H9 (cell line): ENCODE data around the gene CLEC17A. TPM values are rescaled to one million over a fixed set of nuclear protein-coding genes. Genes with fewer than 3 reads are reported as not detected.

ENCODE experiments used
- DNase-seq: peaks from one replicate; pipeline ENCODE4 v3.0.0-alpha.2; 2017
- H2AFZ ChIP-seq: one replicate; pipeline ENCODE4 v1.6.1; 2013; ENCODE audit warnings: mild to moderate bottlenecking, low read length, control low read depth, moderate library complexity
- H2AK5ac ChIP-seq: 2 replicates; pipeline ENCODE4 v1.6.1; 2013; ENCODE audit warnings: low read length, control low read depth, mixed read lengths; ENCODE audit not compliant: insufficient read length
- H2BK120ac ChIP-seq: one replicate; pipeline ENCODE4 v1.6.1; 2013; ENCODE audit warnings: low read depth, mild to moderate bottlenecking, low read length, control low read depth, inconsistent platforms; ENCODE audit not compliant: poor library complexity, severe bottlenecking
- H2BK12ac ChIP-seq: 2 replicates; pipeline ENCODE4 v1.6.1; 2013; ENCODE audit warnings: low read length, control low read depth, mixed read lengths, low read depth; ENCODE audit not compliant: insufficient read length
- H2BK15ac ChIP-seq: 2 replicates; pipeline ENCODE4 v1.6.1; 2013; ENCODE audit warnings: low read depth, low read length, control low read depth
- H2BK20ac ChIP-seq: one replicate; pipeline ENCODE4 v1.6.1; 2013; ENCODE audit warnings: low read depth, mild to moderate bottlenecking, low read length, control low read depth, inconsistent platforms; ENCODE audit not compliant: poor library complexity, severe bottlenecking
- H2BK5ac ChIP-seq: 2 replicates; pipeline ENCODE4 v1.6.1; 2013; ENCODE audit warnings: low read length, control low read depth, mixed read lengths; ENCODE audit not compliant: insufficient read length
- H3K14ac ChIP-seq: 2 replicates; pipeline ENCODE4 v1.6.1; 2013; ENCODE audit warnings: low read length, control low read depth; ENCODE audit not compliant: insufficient read depth
- H3K18ac ChIP-seq: 2 replicates; pipeline ENCODE4 v1.6.1; 2013; ENCODE audit warnings: low read depth, mild to moderate bottlenecking, mixed read lengths, low read length, control low read depth; ENCODE audit not compliant: insufficient read length
- H3K23ac ChIP-seq: 2 replicates; pipeline ENCODE4 v1.6.1; 2013; ENCODE audit warnings: low read length, control low read depth, mixed read lengths, low read depth; ENCODE audit not compliant: insufficient read length
- H3K23me2 ChIP-seq: 2 replicates; pipeline ENCODE4 v1.6.1; 2013; ENCODE audit warnings: low read depth, mild to moderate bottlenecking, mixed read lengths, low read length, control low read depth; ENCODE audit not compliant: insufficient read length, poor library complexity, severe bottlenecking
- H3K27ac ChIP-seq: 2 replicates; pipeline ENCODE4 v1.5.1; 2013; ENCODE audit warnings: low read length, control low read depth, mixed read lengths, low read depth; ENCODE audit not compliant: insufficient read length
- H3K27me3 ChIP-seq: 2 replicates; pipeline ENCODE4 v1.6.1; 2013; ENCODE audit warnings: low read length, control low read depth, inconsistent platforms; ENCODE audit not compliant: insufficient read depth
- H3K4ac ChIP-seq: 2 replicates; pipeline ENCODE4 v1.6.1; 2013; ENCODE audit warnings: low read depth, mild to moderate bottlenecking, control low read depth, inconsistent platforms, low read length, moderate library complexity
- H3K4me1 ChIP-seq: 2 replicates; pipeline ENCODE4 v1.6.1; 2013; ENCODE audit warnings: low read length, control low read depth, inconsistent platforms; ENCODE audit not compliant: insufficient read depth
- H3K4me2 ChIP-seq: 2 replicates; pipeline ENCODE4 v1.6.1; 2013; ENCODE audit warnings: low read length, control low read depth, mixed read lengths; ENCODE audit not compliant: insufficient read length, insufficient read depth
- H3K56ac ChIP-seq: 2 replicates; pipeline ENCODE4 v1.6.1; 2013; ENCODE audit warnings: low read depth, mild to moderate bottlenecking, mixed read lengths, low read length, control low read depth; ENCODE audit not compliant: insufficient read length
- H3K79me1 ChIP-seq: 2 replicates; pipeline ENCODE4 v1.6.1; 2013; ENCODE audit warnings: low read depth, mild to moderate bottlenecking, moderate library complexity, low read length, control low read depth, inconsistent platforms; ENCODE audit not compliant: insufficient read depth, poor library complexity, severe bottlenecking
- H3K79me2 ChIP-seq: 2 replicates; pipeline ENCODE4 v1.6.1; 2013; ENCODE audit warnings: low read length, control low read depth, inconsistent platforms; ENCODE audit not compliant: insufficient read depth
- H3K9ac ChIP-seq: 2 replicates; pipeline ENCODE4 v1.6.1; 2013; ENCODE audit warnings: low read length, control low read depth, mixed read lengths; ENCODE audit not compliant: insufficient read length; ENCODE audit errors: extremely low read depth
- H3K9me3 ChIP-seq: one replicate; pipeline ENCODE4 v1.6.1; 2013; ENCODE audit warnings: low read depth, low read length, inconsistent platforms; ENCODE audit not compliant: control insufficient read depth
- H3T11ph ChIP-seq: one replicate; pipeline ENCODE4 v1.6.1; 2013; ENCODE audit warnings: mild to moderate bottlenecking, low read length, control low read depth, inconsistent platforms
- H4K20me1 ChIP-seq: one replicate; pipeline ENCODE4 v1.6.1; 2013; ENCODE audit not compliant: control insufficient read depth, insufficient read length, insufficient read depth
- H4K5ac ChIP-seq: 2 replicates; pipeline ENCODE4 v1.6.1; 2013; ENCODE audit warnings: low read depth, mild to moderate bottlenecking, mixed read lengths, low read length, control low read depth; ENCODE audit not compliant: insufficient read length
- H4K8ac ChIP-seq: replicated peaks from 2 replicates; pipeline ENCODE4 v1.6.1; 2013; ENCODE audit warnings: low read length, control low read depth, mixed read lengths, low read depth; ENCODE audit not compliant: insufficient read length
- H4K91ac ChIP-seq: 2 replicates; pipeline ENCODE4 v1.6.1; 2013; ENCODE audit warnings: low read depth, mild to moderate bottlenecking, moderate library complexity, mixed read lengths, low read length, control low read depth; ENCODE audit not compliant: insufficient read length
- H3K27ac Mint-ChIP-seq, 3 experiments: 2 replicates in 2 of 3; 3 replicates in 1 of 3; pipeline ENCODE4 v1.8.0; 2020 to 2021; ENCODE audit warnings: mixed read lengths in 3 of 3, mild to moderate bottlenecking in 1 of 3, moderate library complexity in 1 of 3
- H3K27me3 Mint-ChIP-seq: 2 replicates; pipeline ENCODE4 v1.8.0; 2021; ENCODE audit warnings: low read depth, mild to moderate bottlenecking, moderate library complexity, mixed read lengths
- H3K36me3 Mint-ChIP-seq, 3 experiments: 2 replicates in 2 of 3; 3 replicates in 1 of 3; pipeline ENCODE4 v1.8.0; 2020 to 2021; ENCODE audit warnings: low read depth in 3 of 3, mixed read lengths in 3 of 3; ENCODE audit not compliant: insufficient read depth in 1 of 3
- H3K4me1 Mint-ChIP-seq, 2 experiments: 2 replicates each; pipeline ENCODE4 v1.8.0; 2020; ENCODE audit warnings: mixed read lengths in 2 of 2
- H3K4me3 Mint-ChIP-seq, 2 experiments: 2 replicates in 1 of 2; 3 replicates in 1 of 2; pipeline ENCODE4 v1.8.0; 2020 to 2021; ENCODE audit warnings: mild to moderate bottlenecking in 2 of 2, mixed read lengths in 2 of 2, moderate library complexity in 1 of 2
- H3K9me3 Mint-ChIP-seq, 2 experiments: 2 replicates in 1 of 2; 3 replicates in 1 of 2; pipeline ENCODE4 v1.8.0; 2020; ENCODE audit warnings: mild to moderate bottlenecking in 2 of 2, mixed read lengths in 2 of 2, moderate library complexity in 1 of 2
- WGBS: extraction: QIAGEN DNeasy Blood & Tissue Kit; methylation state at CpG from one replicate; pipeline ENCODE4 v1.1.7; 2013; ENCODE audit warnings: missing lambda C conversion rate, low lambda C conversion rate, mixed read lengths; ENCODE audit not compliant: insufficient read length; ENCODE audit errors: extremely low coverage; 5-methylcytosine and 5-hydroxymethylcytosine counted together
- total RNA-seq: library from RNA; stranded (reverse); gene quantifications from 2 replicates; pipeline ENCODE4 v1.2.1, GENCODE V29; 2021
- TF ChIP-seq, protein P1 (sequence below): fragments of 200-600 bp; sonication (generic); conservative IDR thresholded peaks from 3 replicates; pipeline ENCODE4 v1.8.0; 2021; ENCODE audit warnings: antibody characterized with exemption, mild to moderate bottlenecking

Gene CLEC17A
- total RNA-seq, 1 experiment from 2014 or later, result not detected

DNA sequence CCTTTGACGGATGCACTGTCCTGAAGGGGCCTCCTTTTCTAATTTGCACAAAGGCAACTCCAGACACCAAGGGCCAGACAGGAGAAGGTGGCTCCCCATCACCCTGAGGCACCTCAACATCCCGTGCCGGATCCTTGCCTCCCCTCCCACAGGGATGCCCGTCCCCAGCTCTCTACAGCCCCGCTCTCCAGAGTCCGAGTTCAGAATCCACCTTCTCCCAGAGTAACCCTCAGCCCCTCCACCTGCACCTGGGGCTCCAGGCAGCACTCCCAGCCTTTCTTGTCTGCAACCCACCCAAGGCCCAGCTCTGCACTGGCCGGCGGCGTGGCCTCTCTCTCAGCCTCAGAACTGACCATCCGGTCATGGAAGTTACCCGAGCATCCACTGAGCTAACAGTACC lies 15.8 kb upstream of the CLEC17A start:
- Histone ChIP-seq H4K5ac (no peak overlapping the region), H3K56ac (no peak overlapping the region), H2BK12ac (no peak overlapping the region), H3K18ac (no peak overlapping the region), H2BK120ac (no peak overlapping the region), H3K14ac (no peak overlapping the region), H3K79me1 (no peaks in the 10 kb centered on the region), H3K79me2 (peaks cover 9% of the 10 kb centered on the region; the same call in 1 of the 2 replicates), H3K27me3 (no peaks in the 10 kb centered on the region), H3K23ac (no peak overlapping the region), H2BK20ac (no peak overlapping the region), H3K9ac (no peak overlapping the region), H4K91ac (no peak overlapping the region), H3T11ph (no peak overlapping the region), H2AFZ (no peak overlapping the region), H4K20me1 (no peaks in the 10 kb centered on the region), H3K9me3 (no peaks in the 10 kb centered on the region), H2BK5ac (no peak overlapping the region), H3K27ac (no peak overlapping the region), H3K4me1 (no peaks in the 10 kb centered on the region; the same call in 1 of the 2 replicates), H3K4me2 (no peak overlapping the region), H3K23me2 (peaks cover 8% of the 10 kb centered on the region), H3K4ac (no peak overlapping the region), H2BK15ac (no peak overlapping the region), H4K8ac (no peak overlapping the region), H2AK5ac (no peak overlapping the region)
- Mint-ChIP-seq H3K9me3 (no peaks in the 10 kb centered on the region), H3K4me1 (peaks cover 22 to 37% of the 10 kb centered on the region in 2 experiments), H3K27me3 (0 out of 2 replicates have a peak, but pooled peaks cover 2% of the 10 kb centered on the region), H3K36me3 (peaks cover 11 to 27% (median 13%) of the 10 kb centered on the region in 3 experiments; a peak in 6 of 7 replicates), H3K4me3 (no peak overlapping the region; a peak in 1 of 5 replicates), H3K27ac (0 out of 7 replicates have a peak overlapping the region, but pooled peaks have one; percentile 31 to 67 (median 39))
- TF ChIP-seq, protein P1, sequence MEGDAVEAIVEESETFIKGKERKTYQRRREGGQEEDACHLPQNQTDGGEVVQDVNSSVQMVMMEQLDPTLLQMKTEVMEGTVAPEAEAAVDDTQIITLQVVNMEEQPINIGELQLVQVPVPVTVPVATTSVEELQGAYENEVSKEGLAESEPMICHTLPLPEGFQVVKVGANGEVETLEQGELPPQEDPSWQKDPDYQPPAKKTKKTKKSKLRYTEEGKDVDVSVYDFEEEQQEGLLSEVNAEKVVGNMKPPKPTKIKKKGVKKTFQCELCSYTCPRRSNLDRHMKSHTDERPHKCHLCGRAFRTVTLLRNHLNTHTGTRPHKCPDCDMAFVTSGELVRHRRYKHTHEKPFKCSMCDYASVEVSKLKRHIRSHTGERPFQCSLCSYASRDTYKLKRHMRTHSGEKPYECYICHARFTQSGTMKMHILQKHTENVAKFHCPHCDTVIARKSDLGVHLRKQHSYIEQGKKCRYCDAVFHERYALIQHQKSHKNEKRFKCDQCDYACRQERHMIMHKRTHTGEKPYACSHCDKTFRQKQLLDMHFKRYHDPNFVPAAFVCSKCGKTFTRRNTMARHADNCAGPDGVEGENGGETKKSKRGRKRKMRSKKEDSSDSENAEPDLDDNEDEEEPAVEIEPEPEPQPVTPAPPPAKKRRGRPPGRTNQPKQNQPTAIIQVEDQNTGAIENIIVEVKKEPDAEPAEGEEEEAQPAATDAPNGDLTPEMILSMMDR, result no peak
- no peak for DNase-seq
- WGBS, result no CpG with 5 or more reads among the region's 11 CpGs
